ENCODE results near the gene NECAB3. TPM values are rescaled to one million over a fixed set of nuclear protein-coding genes. Genes with fewer than 3 reads are reported as not detected.

NECAB3 gene
- total and polyA plus RNA-seq, 2 of the 13 experiments (the other 11 are each of a cell fraction or from before 2014, with no cell fraction given), result 61.5 to 65.5 TPM

DNA sequence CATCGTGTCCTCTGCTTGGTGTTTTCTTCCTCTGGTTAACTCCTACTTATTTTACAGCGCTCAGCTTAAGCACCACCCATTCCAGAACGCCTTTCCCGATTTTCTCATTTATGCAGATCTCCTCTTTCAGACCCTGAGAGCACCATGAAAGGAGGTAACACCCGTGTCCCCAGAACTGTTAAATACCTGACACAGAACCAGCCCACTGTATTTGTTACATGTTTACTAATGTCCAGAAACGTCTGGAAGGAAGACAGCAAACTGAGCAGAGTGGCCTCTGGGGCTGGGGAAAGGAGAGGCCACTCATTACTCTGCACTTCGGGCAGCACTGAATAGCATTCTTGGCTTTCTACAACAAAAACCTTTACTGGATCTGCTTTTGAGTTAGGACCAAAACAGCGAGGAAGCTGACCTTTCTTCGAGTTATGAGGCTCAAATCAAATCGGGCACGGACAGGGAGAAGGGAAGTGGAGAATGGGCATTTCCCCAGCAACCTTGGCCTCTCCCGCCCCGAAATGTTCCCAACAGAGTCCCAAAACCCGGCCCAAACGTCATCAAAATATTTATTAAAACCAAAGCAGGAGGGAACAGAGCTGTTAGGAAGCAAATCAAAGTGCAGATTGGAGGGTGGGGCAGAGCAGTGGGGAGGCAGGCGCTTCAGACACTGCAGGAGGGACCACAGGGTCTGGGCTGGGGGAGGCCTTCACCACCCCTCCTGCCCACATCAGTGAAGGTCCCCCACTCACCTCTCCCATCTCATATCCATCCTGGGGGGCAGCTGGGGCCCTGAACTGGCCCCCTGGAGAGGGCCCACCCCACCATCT lies 1.1 kb upstream of the NECAB3 start:
- DNase-seq (ENCODE audit: low spot score), result no peak
- Histone ChIP-seq H4K20me1 (ENCODE audit: insufficient read depth, low read length) (0 out of 2 replicates have a peak, but pooled peaks cover 3% of the 10 kb centered on the region), H3K4me3 (replicated peaks in 1 of 3; ENCODE audit: insufficient read depth in 1 of 3, low read depth in 2 of 3, low read length in 3 of 3) (peak overlapping the region; percentile 81 to 96 (median 96)), H3K27ac (ENCODE audit: extremely low read length, insufficient read depth, low read length) (peak overlapping the region; percentile 77), H3K9ac (ENCODE audit: insufficient read depth, low read depth, low read length) (peak overlapping the region; percentile 81), H3K79me2 (ENCODE audit: insufficient read depth, low read length) (peaks cover 24% of the 10 kb centered on the region), H3K4me1 (ENCODE audit: insufficient read depth, low read length) (peaks cover 44% of the 10 kb centered on the region), H3K36me3 (replicated peaks in 1 of 2; ENCODE audit: control insufficient read depth in 1 of 2, insufficient read depth in 2 of 2, low read length in 2 of 2) (peaks cover 12 to 46% of the 10 kb centered on the region in 2 experiments), H3K9me3 (ENCODE audit: low read length) (no peaks in the 10 kb centered on the region), H2AFZ (ENCODE audit: low read length) (peak overlapping the region; percentile 75), H3K4me2 (ENCODE audit: low read depth, low read length) (peak overlapping the region; percentile 93), H3K27me3 (ENCODE audit: control insufficient read depth in 1 of 2, insufficient read depth in 2 of 2, low read length in 2 of 2) (peaks cover 0 to 3% of the 10 kb centered on the region in 2 experiments; a peak in 1 of 5 replicates)
- intact Hi-C loops (cut with micrococcal nuclease; ENCODE audit: unreplicated experiment), result no loop called here
- FAIRE-seq, result peak; percentile 66
- 50% methylated on average over 16 of the region's 16 CpGs for WGBS (ENCODE audit: low lambda C conversion rate)
- ChIA-PET POLR2A (interaction anchor here (0.5 to 2.6 kb wide), 9 partner anchors 9 to 323 kb away, joined by 3 to 14 read pairs (median 5); partner anchors contain the start of genes ACTL10, SNTA1 and ZNF341), CTCF (ENCODE audit: low intra/inter-chr PET ratio, low total read pairs) (no interaction called here)
- in situ Hi-C loops (cut with HindIII; ENCODE audit: extremely low pct_ligation_motif_present, low pct_unique_long_range_greater_than_20kb), result no loop called here
- no TSS peak for BruUV-seq (replicated peaks)
- ATAC-seq, result no peak
- TF ChIP-seq ARID2 (CRISPR knock-in tag; IDR thresholded peaks at IDR 0.05; ENCODE audit: borderline replicate concordance) (no peak), HOXA5 (CRISPR knock-in tag; IDR thresholded peaks at IDR 0.05) (no peak), ZNF264 (CRISPR knock-in tag; IDR thresholded peaks at IDR 0.05) (0 out of 2 replicates have a peak, but pooled peaks have one; percentile 2), MYNN (CRISPR knock-in tag; IDR thresholded peaks at IDR 0.05; ENCODE audit: low read depth) (no peak), FOXK1 (CRISPR knock-in tag; IDR thresholded peaks at IDR 0.05; ENCODE audit: borderline replicate concordance, low read depth) (peak; percentile 22; the same call in 1 of the 2 replicates), ZSCAN22 (CRISPR knock-in tag; IDR thresholded peaks at IDR 0.05) (no peak), BORCS8-MEF2B (CRISPR knock-in tag; IDR thresholded peaks at IDR 0.05) (0 out of 2 replicates have a peak, but pooled peaks have one; percentile 23), CC2D1A (CRISPR knock-in tag; IDR thresholded peaks at IDR 0.05) (peak; percentile 92; the same call in 1 of the 2 replicates), HIVEP1 (CRISPR knock-in tag; IDR thresholded peaks at IDR 0.05) (0 out of 2 replicates have a peak, but pooled peaks have one; percentile 7), FOXA3 (CRISPR knock-in tag; IDR thresholded peaks at IDR 0.05) (0 out of 2 replicates have a peak, but pooled peaks have one; percentile 3), HNRNPUL1 (IDR thresholded peaks at IDR 0.05; ENCODE audit: low read depth, low read length) (no peak), GATAD1 (CRISPR knock-in tag; IDR thresholded peaks at IDR 0.05) (0 out of 2 replicates have a peak, but pooled peaks have one; percentile 18), TEAD3 (CRISPR knock-in tag; optimal IDR thresholded peaks at IDR 0.05; ENCODE audit: borderline replicate concordance) (peak; percentile 10), SETDB1 (CRISPR knock-in tag; IDR thresholded peaks at IDR 0.05; ENCODE audit: borderline replicate concordance) (no peak)
- TF ChIP-seq, protein P1, sequence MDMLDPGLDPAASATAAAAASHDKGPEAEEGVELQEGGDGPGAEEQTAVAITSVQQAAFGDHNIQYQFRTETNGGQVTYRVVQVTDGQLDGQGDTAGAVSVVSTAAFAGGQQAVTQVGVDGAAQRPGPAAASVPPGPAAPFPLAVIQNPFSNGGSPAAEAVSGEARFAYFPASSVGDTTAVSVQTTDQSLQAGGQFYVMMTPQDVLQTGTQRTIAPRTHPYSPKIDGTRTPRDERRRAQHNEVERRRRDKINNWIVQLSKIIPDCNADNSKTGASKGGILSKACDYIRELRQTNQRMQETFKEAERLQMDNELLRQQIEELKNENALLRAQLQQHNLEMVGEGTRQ (IDR thresholded peaks at IDR 0.05; ENCODE audit: low read depth, low read length), result no peak
- TF ChIP-seq, protein P1 (CRISPR knock-in tag; IDR thresholded peaks at IDR 0.05; ENCODE audit: borderline replicate concordance), result no peak
- TF ChIP-seq, protein P2, sequence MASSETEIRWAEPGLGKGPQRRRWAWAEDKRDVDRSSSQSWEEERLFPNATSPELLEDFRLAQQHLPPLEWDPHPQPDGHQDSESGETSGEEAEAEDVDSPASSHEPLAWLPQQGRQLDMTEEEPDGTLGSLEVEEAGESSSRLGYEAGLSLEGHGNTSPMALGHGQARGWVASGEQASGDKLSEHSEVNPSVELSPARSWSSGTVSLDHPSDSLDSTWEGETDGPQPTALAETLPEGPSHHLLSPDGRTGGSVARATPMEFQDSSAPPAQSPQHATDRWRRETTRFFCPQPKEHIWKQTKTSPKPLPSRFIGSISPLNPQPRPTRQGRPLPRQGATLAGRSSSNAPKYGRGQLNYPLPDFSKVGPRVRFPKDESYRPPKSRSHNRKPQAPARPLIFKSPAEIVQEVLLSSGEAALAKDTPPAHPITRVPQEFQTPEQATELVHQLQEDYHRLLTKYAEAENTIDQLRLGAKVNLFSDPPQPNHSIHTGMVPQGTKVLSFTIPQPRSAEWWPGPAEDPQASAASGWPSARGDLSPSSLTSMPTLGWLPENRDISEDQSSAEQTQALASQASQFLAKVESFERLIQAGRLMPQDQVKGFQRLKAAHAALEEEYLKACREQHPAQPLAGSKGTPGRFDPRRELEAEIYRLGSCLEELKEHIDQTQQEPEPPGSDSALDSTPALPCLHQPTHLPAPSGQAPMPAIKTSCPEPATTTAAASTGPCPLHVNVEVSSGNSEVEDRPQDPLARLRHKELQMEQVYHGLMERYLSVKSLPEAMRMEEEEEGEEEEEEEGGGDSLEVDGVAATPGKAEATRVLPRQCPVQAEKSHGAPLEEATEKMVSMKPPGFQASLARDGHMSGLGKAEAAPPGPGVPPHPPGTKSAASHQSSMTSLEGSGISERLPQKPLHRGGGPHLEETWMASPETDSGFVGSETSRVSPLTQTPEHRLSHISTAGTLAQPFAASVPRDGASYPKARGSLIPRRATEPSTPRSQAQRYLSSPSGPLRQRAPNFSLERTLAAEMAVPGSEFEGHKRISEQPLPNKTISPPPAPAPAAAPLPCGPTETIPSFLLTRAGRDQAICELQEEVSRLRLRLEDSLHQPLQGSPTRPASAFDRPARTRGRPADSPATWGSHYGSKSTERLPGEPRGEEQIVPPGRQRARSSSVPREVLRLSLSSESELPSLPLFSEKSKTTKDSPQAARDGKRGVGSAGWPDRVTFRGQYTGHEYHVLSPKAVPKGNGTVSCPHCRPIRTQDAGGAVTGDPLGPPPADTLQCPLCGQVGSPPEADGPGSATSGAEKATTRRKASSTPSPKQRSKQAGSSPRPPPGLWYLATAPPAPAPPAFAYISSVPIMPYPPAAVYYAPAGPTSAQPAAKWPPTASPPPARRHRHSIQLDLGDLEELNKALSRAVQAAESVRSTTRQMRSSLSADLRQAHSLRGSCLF (CRISPR knock-in tag; IDR thresholded peaks at IDR 0.05; ENCODE audit: borderline replicate concordance), result no peak
